ENCODE data around the gene IGFBP7.

DNA sequence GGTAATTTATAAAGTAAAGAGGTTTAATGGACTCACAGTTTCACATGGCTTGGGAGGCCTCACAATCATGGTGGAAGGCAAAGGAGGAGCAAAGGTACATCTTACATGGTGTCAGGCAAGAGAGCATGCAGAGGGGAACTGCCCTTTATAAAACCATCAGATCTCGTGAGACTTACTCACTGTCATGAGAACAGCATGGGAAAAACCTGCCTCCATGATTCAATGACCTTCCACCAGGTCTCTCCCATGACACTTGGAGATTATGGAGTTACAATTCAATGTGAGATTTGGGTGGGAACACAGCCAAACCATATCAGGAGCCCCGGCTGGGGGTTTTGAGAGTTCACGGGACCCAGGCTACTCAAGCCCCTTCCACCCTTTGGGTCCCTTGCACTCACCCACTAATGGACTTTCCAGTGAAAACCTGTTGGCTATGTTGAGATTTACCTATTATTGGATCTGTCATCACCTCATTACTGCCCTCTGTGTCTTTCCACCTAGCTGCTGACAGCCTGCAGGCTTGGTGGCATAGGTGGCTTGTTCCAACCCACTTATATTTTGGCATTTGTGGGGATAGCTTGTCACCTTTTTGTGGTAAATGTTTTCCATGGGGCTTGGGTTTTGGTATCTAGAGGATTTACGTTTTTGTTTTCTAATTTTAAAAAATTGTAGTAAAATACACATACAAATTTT, 24.0 kb downstream of the IGFBP7 start:
- TF ChIP-seq, protein P1, sequence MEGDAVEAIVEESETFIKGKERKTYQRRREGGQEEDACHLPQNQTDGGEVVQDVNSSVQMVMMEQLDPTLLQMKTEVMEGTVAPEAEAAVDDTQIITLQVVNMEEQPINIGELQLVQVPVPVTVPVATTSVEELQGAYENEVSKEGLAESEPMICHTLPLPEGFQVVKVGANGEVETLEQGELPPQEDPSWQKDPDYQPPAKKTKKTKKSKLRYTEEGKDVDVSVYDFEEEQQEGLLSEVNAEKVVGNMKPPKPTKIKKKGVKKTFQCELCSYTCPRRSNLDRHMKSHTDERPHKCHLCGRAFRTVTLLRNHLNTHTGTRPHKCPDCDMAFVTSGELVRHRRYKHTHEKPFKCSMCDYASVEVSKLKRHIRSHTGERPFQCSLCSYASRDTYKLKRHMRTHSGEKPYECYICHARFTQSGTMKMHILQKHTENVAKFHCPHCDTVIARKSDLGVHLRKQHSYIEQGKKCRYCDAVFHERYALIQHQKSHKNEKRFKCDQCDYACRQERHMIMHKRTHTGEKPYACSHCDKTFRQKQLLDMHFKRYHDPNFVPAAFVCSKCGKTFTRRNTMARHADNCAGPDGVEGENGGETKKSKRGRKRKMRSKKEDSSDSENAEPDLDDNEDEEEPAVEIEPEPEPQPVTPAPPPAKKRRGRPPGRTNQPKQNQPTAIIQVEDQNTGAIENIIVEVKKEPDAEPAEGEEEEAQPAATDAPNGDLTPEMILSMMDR (IDR thresholded peaks at IDR 0.05), result no peak
- TF ChIP-seq POLR2A (IDR thresholded peaks at IDR 0.05), result no peak

Data from uterus (tissue), 2 donors.